Parathyroid adenoma (tissue), 2 donors: Measurements from ENCODE around the gene FBXW10B.
"Not testable (repeated sequence)": the region's sequence is repeated elsewhere in the genome, so short reads cannot be mapped to it uniquely, and the experiment has no call there.

ENCODE experiments used
- H2AFZ ChIP-seq: fragments of 300-600 bp; sonication (generic); one replicate; pipeline ENCODE4 v1.7.0; 2017; ENCODE audit warnings: antibody characterized with exemption, mild to moderate bottlenecking
- H3K27ac ChIP-seq: fragments of 300-600 bp; sonication (generic); one replicate; pipeline ENCODE4 v1.7.0; 2017
- H3K27me3 ChIP-seq: fragments of 300-600 bp; sonication (generic); one replicate; pipeline ENCODE4 v1.7.0; 2017; ENCODE audit warnings: low read length; ENCODE audit not compliant: control insufficient read depth, insufficient read depth
- H3K36me3 ChIP-seq: fragments of 300-600 bp; sonication (generic); one replicate; pipeline ENCODE4 v1.7.0; 2017; ENCODE audit warnings: low read length; ENCODE audit not compliant: control insufficient read depth, insufficient read depth
- H3K4me1 ChIP-seq: fragments of 300-600 bp; sonication (generic); one replicate; pipeline ENCODE4 v1.7.0; 2017; ENCODE audit warnings: control low read depth
- H3K4me2 ChIP-seq: fragments of 300-600 bp; sonication (generic); one replicate; pipeline ENCODE4 v1.7.0; 2017; ENCODE audit warnings: low read length
- H3K4me3 ChIP-seq: fragments of 300-600 bp; sonication (generic); one replicate; pipeline ENCODE4 v1.7.0; 2017; ENCODE audit warnings: low read depth, low read length
- H3K79me2 ChIP-seq: fragments of 300-600 bp; sonication (generic); one replicate; pipeline ENCODE4 v1.7.0; 2017; ENCODE audit warnings: control low read depth
- H3K9ac ChIP-seq: fragments of 300-600 bp; sonication (generic); one replicate; pipeline ENCODE4 v1.7.0; 2017; ENCODE audit warnings: mild to moderate bottlenecking
- H3K9me3 ChIP-seq: fragments of 300-600 bp; sonication (generic); one replicate; pipeline ENCODE4 v1.7.0; 2017; ENCODE audit warnings: low read length; ENCODE audit not compliant: control insufficient read depth
- donor health status: primary hyperparathyroidism.

The FBXW10B gene

DNA sequence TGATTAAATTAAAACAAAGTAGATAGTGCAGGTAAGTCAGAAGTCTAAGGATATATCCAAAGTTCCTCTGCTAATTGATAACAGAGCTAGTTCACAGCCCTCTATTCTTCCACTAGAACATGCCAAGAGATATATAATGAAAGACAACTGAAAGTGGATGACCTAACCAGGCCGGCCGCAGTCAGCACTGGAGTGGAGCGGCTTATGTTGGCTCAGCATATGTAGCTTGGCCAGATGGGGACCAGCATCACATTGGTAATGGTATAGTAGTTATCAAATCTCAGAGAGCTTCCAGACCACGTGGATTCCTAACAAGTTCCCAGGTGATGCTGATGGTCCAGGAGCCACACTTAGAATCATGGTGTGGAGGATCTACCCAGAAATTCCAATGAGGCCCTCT lies 38.0 kb downstream of the FBXW10B start:
- not testable (repeated sequence) for H3K27ac ChIP-seq, H3K4me2 ChIP-seq, H2AFZ ChIP-seq, H3K4me3 ChIP-seq, H3K79me2 ChIP-seq, H3K4me1 ChIP-seq, H3K27me3 ChIP-seq, H3K9ac ChIP-seq, H3K36me3 ChIP-seq, H3K9me3 ChIP-seq

DNA sequence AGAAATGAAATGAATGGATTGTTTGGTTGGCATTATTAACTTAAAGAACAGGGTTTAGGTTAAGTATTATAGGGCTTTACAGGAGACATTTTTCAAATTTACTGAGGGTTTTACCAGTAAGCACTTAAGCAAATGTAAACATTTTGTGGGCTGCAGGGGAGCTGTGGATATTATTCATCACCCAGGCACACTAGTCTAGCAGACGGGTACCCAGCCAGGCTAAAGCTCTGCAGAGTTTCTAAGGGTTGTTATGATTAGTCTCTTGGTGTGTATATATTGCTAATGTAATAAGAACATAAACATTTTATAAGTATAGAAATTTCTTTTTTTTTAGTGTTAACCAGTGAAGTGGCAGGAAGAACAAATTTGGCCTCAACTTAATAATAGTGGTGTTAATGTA lies 42.7 kb downstream of the FBXW10B start:
- not testable (repeated sequence) for H3K79me2 ChIP-seq, H3K4me1 ChIP-seq, H3K4me2 ChIP-seq, H3K9me3 ChIP-seq, H3K9ac ChIP-seq, H3K36me3 ChIP-seq, H3K27ac ChIP-seq, H2AFZ ChIP-seq, H3K4me3 ChIP-seq, H3K27me3 ChIP-seq

DNA sequence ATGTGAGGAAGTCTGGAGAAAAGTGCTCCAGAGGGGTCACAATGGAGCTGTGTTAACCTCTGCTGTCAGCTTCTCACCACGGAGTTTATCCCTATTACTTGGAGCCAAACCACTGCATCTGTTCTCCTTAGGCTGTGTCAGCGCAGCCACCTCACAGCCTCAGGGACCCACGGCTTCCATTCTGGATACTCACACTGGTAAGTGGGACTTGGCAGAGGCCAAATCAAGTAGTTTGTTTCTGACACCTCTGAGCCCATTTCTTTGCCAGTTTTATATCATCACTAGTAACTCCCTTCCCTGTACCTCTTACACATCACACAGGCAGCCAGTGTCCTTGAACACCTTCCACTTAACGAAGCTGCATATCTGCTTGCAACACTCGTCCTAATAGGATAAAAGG lies 44.8 kb downstream of the FBXW10B start:
- not testable (repeated sequence) for H3K27me3 ChIP-seq, H3K4me2 ChIP-seq, H3K9me3 ChIP-seq

DNA sequence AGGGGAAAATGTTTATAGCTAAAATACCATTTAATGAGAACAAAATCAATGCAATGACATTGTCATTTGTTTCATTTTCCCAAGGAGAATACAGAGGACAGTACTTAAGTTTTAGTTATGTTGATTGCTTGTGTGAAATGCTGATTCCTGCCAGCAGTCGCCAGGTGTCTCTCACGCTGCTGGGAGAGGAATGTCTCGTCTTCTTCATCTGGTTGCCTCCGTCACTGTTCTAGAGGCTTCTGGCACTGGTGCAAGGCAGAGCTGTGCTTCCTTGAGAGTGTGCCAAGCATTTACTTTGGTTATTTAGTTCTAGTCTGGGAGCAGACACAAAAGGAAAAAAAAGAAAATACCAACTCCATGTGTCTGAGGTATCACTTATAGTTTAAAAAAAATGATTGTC lies 45.6 kb downstream of the FBXW10B start:
- H3K79me2 ChIP-seq, H3K4me3 ChIP-seq, H2AFZ ChIP-seq, H3K9ac ChIP-seq, H3K9me3 ChIP-seq, H3K27me3 ChIP-seq, H3K36me3 ChIP-seq, H3K4me2 ChIP-seq, H3K4me1 ChIP-seq, H3K27ac ChIP-seq: not testable (repeated sequence)

More for the DNA sequence above, 44.8 kb downstream of the FBXW10B start:
- H3K9ac ChIP-seq, H3K4me1 ChIP-seq, H3K36me3 ChIP-seq, H3K27ac ChIP-seq, H3K79me2 ChIP-seq, H2AFZ ChIP-seq, H3K4me3 ChIP-seq: not testable (repeated sequence)
